NT2/D1 (cell line): ENCODE measurements around the gene ILRUN.
"Not testable (repeated sequence)": the region's sequence is repeated elsewhere in the genome, so short reads cannot be mapped to it uniquely, and the experiment has no call there.

ENCODE experiments used
- SUZ12 ChIP-seq: IDR thresholded peaks from 2 replicates; pipeline ENCODE4 v1.6.1; 2011; ENCODE audit not compliant: insufficient read length, insufficient read depth; ENCODE audit errors: extremely low read depth
- YY1 ChIP-seq: IDR thresholded peaks from 2 replicates; pipeline ENCODE4 v1.6.1; 2011; ENCODE audit not compliant: insufficient read length, insufficient read depth
- ZNF274 ChIP-seq: IDR thresholded peaks from 2 replicates; pipeline ENCODE4 v1.6.1; 2011; ENCODE audit warnings: mild to moderate bottlenecking, low read depth, low read length

DNA sequence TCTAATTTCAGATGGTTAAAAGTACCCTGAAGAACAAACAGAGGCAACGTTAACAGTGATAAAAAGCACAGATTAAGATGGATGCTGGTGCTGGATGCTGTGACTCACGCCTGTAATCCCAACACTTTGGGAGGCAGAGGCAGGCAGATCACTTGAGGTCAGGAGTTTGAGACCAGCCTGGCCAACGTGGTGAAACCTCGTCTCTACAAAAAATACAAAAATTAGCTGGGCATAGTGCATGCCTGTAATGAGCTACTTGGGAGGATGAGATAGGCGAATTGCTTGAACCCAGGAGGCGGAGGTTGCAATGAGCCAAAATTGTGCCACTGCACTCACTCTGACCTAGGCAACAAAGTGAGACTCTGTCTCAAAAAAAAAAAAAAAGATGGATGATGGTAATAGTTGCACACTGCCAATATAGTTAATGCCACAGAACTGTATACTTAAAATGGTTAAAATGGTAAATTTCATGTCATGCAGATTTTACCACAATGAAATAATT, 38.5 kb downstream of the ILRUN start:
- not testable (repeated sequence) for TF ChIP-seq YY1, ZNF274, SUZ12
